HG02870 (cell line): ENCODE measurements around the gene CMTR2.
A peak's percentile ranks its signal among the peaks of the same experiment; 100 is the strongest.
"Not testable (repeated sequence)": the region's sequence is repeated elsewhere in the genome, so short reads cannot be mapped to it uniquely, and the experiment has no call there.

Source experiments
- ATAC-seq: cut with Tn5 transposase; IDR thresholded peaks from one replicate; pipeline ENCODE4 v1.9.1; 2021; ENCODE audit warnings: mild to moderate bottlenecking, moderate library complexity; ENCODE audit not compliant: unreplicated experiment

CMTR2 gene

GRCh38 chr16:71288890-71289731, at the start of gene CMTR2:
CMTR2 (minus strand) TSS chr16:71289402; CDS start chr16:71285920, 3,482 bp downstream.
- ATAC-seq, result peak; percentile 90

- no peak for ATAC-seq
Observed at GRCh38 chr16:71338632-71339031, 49.4 kb upstream of the CMTR2 start.

GRCh38 chr16:71338193-71338592, 49.0 kb upstream of the CMTR2 start:
- no peak for ATAC-seq

GRCh38 chr16:71337631-71338030, 48.4 kb upstream of the CMTR2 start:
- no peak for ATAC-seq

GRCh38 chr16:71328151-71328550, 38.9 kb upstream of the CMTR2 start:
- ATAC-seq, result no peak

- no peak for ATAC-seq
Observed at GRCh38 chr16:71327720-71328119, 38.5 kb upstream of the CMTR2 start.

GRCh38 chr16:71319999-71320398, 30.8 kb upstream of the CMTR2 start:
- no peak for ATAC-seq

GRCh38 chr16:71315269-71315668, 26.1 kb upstream of the CMTR2 start:
- ATAC-seq, result no peak

GRCh38 chr16:71313591-71313990, 24.4 kb upstream of the CMTR2 start:
- ATAC-seq, result not testable (repeated sequence)

- no peak for ATAC-seq
Observed at GRCh38 chr16:71311553-71312158, 22.5 kb upstream of the CMTR2 start.

GRCh38 chr16:71303938-71304337, 14.7 kb upstream of the CMTR2 start:
- no peak for ATAC-seq

GRCh38 chr16:71297341-71297634, 8.1 kb upstream of the CMTR2 start:
- ATAC-seq, result no peak

- ATAC-seq, result no peak
Observed at GRCh38 chr16:71296584-71297340, 7.6 kb upstream of the CMTR2 start.

GRCh38 chr16:71295950-71296349, 6.7 kb upstream of the CMTR2 start:
- ATAC-seq, result no peak

GRCh38 chr16:71293919-71294318, 4.7 kb upstream of the CMTR2 start:
- ATAC-seq, result no peak

- not testable (repeated sequence) for ATAC-seq
Observed at GRCh38 chr16:71292095-71292494, 2.9 kb upstream of the CMTR2 start.

- no peak for ATAC-seq
Observed at GRCh38 chr16:71289732-71290062, 495 bp upstream of the CMTR2 start.

- ATAC-seq, result no peak
Observed at GRCh38 chr16:71288570-71288889, 672 bp downstream of the CMTR2 start.

GRCh38 chr16:71287911-71288310, 1.3 kb downstream of the CMTR2 start:
- ATAC-seq, result no peak

GRCh38 chr16:71287454-71287853, 1.7 kb downstream of the CMTR2 start:
- no peak for ATAC-seq

- no peak for ATAC-seq
Observed at GRCh38 chr16:71283612-71284011, 5.6 kb downstream of the CMTR2 start.

- no peak for ATAC-seq
Observed at GRCh38 chr16:71282943-71283342, 6.3 kb downstream of the CMTR2 start.
